H9 (cell line): ENCODE data around the gene PCARE. TPM values are rescaled to one million over a fixed set of nuclear protein-coding genes. Genes with fewer than 3 reads are reported as not detected.

ENCODE experiments used
- DNase-seq: peaks from one replicate; pipeline ENCODE4 v3.0.0-alpha.2; 2017
- H2AFZ ChIP-seq: one replicate; pipeline ENCODE4 v1.6.1; 2013; ENCODE audit warnings: mild to moderate bottlenecking, low read length, control low read depth, moderate library complexity
- H2AK5ac ChIP-seq: 2 replicates; pipeline ENCODE4 v1.6.1; 2013; ENCODE audit warnings: low read length, control low read depth, mixed read lengths; ENCODE audit not compliant: insufficient read length
- H2BK120ac ChIP-seq: one replicate; pipeline ENCODE4 v1.6.1; 2013; ENCODE audit warnings: low read depth, mild to moderate bottlenecking, low read length, control low read depth, inconsistent platforms; ENCODE audit not compliant: poor library complexity, severe bottlenecking
- H2BK12ac ChIP-seq: 2 replicates; pipeline ENCODE4 v1.6.1; 2013; ENCODE audit warnings: low read length, control low read depth, mixed read lengths, low read depth; ENCODE audit not compliant: insufficient read length
- H2BK15ac ChIP-seq: 2 replicates; pipeline ENCODE4 v1.6.1; 2013; ENCODE audit warnings: low read depth, low read length, control low read depth
- H2BK20ac ChIP-seq: one replicate; pipeline ENCODE4 v1.6.1; 2013; ENCODE audit warnings: low read depth, mild to moderate bottlenecking, low read length, control low read depth, inconsistent platforms; ENCODE audit not compliant: poor library complexity, severe bottlenecking
- H2BK5ac ChIP-seq: 2 replicates; pipeline ENCODE4 v1.6.1; 2013; ENCODE audit warnings: low read length, control low read depth, mixed read lengths; ENCODE audit not compliant: insufficient read length
- H3K14ac ChIP-seq: 2 replicates; pipeline ENCODE4 v1.6.1; 2013; ENCODE audit warnings: low read length, control low read depth; ENCODE audit not compliant: insufficient read depth
- H3K18ac ChIP-seq: 2 replicates; pipeline ENCODE4 v1.6.1; 2013; ENCODE audit warnings: low read depth, mild to moderate bottlenecking, mixed read lengths, low read length, control low read depth; ENCODE audit not compliant: insufficient read length
- H3K23ac ChIP-seq: 2 replicates; pipeline ENCODE4 v1.6.1; 2013; ENCODE audit warnings: low read length, control low read depth, mixed read lengths, low read depth; ENCODE audit not compliant: insufficient read length
- H3K23me2 ChIP-seq: 2 replicates; pipeline ENCODE4 v1.6.1; 2013; ENCODE audit warnings: low read depth, mild to moderate bottlenecking, mixed read lengths, low read length, control low read depth; ENCODE audit not compliant: insufficient read length, poor library complexity, severe bottlenecking
- H3K27ac ChIP-seq: 2 replicates; pipeline ENCODE4 v1.5.1; 2013; ENCODE audit warnings: low read length, control low read depth, mixed read lengths, low read depth; ENCODE audit not compliant: insufficient read length
- H3K27me3 ChIP-seq: 2 replicates; pipeline ENCODE4 v1.6.1; 2013; ENCODE audit warnings: low read length, control low read depth, inconsistent platforms; ENCODE audit not compliant: insufficient read depth
- H3K4ac ChIP-seq: 2 replicates; pipeline ENCODE4 v1.6.1; 2013; ENCODE audit warnings: low read depth, mild to moderate bottlenecking, control low read depth, inconsistent platforms, low read length, moderate library complexity
- H3K4me1 ChIP-seq: 2 replicates; pipeline ENCODE4 v1.6.1; 2013; ENCODE audit warnings: low read length, control low read depth, inconsistent platforms; ENCODE audit not compliant: insufficient read depth
- H3K4me2 ChIP-seq: 2 replicates; pipeline ENCODE4 v1.6.1; 2013; ENCODE audit warnings: low read length, control low read depth, mixed read lengths; ENCODE audit not compliant: insufficient read length, insufficient read depth
- H3K56ac ChIP-seq: 2 replicates; pipeline ENCODE4 v1.6.1; 2013; ENCODE audit warnings: low read depth, mild to moderate bottlenecking, mixed read lengths, low read length, control low read depth; ENCODE audit not compliant: insufficient read length
- H3K79me1 ChIP-seq: 2 replicates; pipeline ENCODE4 v1.6.1; 2013; ENCODE audit warnings: low read depth, mild to moderate bottlenecking, moderate library complexity, low read length, control low read depth, inconsistent platforms; ENCODE audit not compliant: insufficient read depth, poor library complexity, severe bottlenecking
- H3K79me2 ChIP-seq: 2 replicates; pipeline ENCODE4 v1.6.1; 2013; ENCODE audit warnings: low read length, control low read depth, inconsistent platforms; ENCODE audit not compliant: insufficient read depth
- H3K9ac ChIP-seq: 2 replicates; pipeline ENCODE4 v1.6.1; 2013; ENCODE audit warnings: low read length, control low read depth, mixed read lengths; ENCODE audit not compliant: insufficient read length; ENCODE audit errors: extremely low read depth
- H3K9me3 ChIP-seq: one replicate; pipeline ENCODE4 v1.6.1; 2013; ENCODE audit warnings: low read depth, low read length, inconsistent platforms; ENCODE audit not compliant: control insufficient read depth
- H3T11ph ChIP-seq: one replicate; pipeline ENCODE4 v1.6.1; 2013; ENCODE audit warnings: mild to moderate bottlenecking, low read length, control low read depth, inconsistent platforms
- H4K20me1 ChIP-seq: one replicate; pipeline ENCODE4 v1.6.1; 2013; ENCODE audit not compliant: control insufficient read depth, insufficient read length, insufficient read depth
- H4K5ac ChIP-seq: 2 replicates; pipeline ENCODE4 v1.6.1; 2013; ENCODE audit warnings: low read depth, mild to moderate bottlenecking, mixed read lengths, low read length, control low read depth; ENCODE audit not compliant: insufficient read length
- H4K8ac ChIP-seq: replicated peaks from 2 replicates; pipeline ENCODE4 v1.6.1; 2013; ENCODE audit warnings: low read length, control low read depth, mixed read lengths, low read depth; ENCODE audit not compliant: insufficient read length
- H4K91ac ChIP-seq: 2 replicates; pipeline ENCODE4 v1.6.1; 2013; ENCODE audit warnings: low read depth, mild to moderate bottlenecking, moderate library complexity, mixed read lengths, low read length, control low read depth; ENCODE audit not compliant: insufficient read length
- H3K27ac Mint-ChIP-seq, 3 experiments: 2 replicates in 2 of 3; 3 replicates in 1 of 3; pipeline ENCODE4 v1.8.0; 2020 to 2021; ENCODE audit warnings: mixed read lengths in 3 of 3, mild to moderate bottlenecking in 1 of 3, moderate library complexity in 1 of 3
- H3K27me3 Mint-ChIP-seq: 2 replicates; pipeline ENCODE4 v1.8.0; 2021; ENCODE audit warnings: low read depth, mild to moderate bottlenecking, moderate library complexity, mixed read lengths
- H3K36me3 Mint-ChIP-seq, 3 experiments: 2 replicates in 2 of 3; 3 replicates in 1 of 3; pipeline ENCODE4 v1.8.0; 2020 to 2021; ENCODE audit warnings: low read depth in 3 of 3, mixed read lengths in 3 of 3; ENCODE audit not compliant: insufficient read depth in 1 of 3
- H3K4me1 Mint-ChIP-seq, 2 experiments: 2 replicates each; pipeline ENCODE4 v1.8.0; 2020; ENCODE audit warnings: mixed read lengths in 2 of 2
- H3K4me3 Mint-ChIP-seq, 2 experiments: 2 replicates in 1 of 2; 3 replicates in 1 of 2; pipeline ENCODE4 v1.8.0; 2020 to 2021; ENCODE audit warnings: mild to moderate bottlenecking in 2 of 2, mixed read lengths in 2 of 2, moderate library complexity in 1 of 2
- H3K9me3 Mint-ChIP-seq, 2 experiments: 2 replicates in 1 of 2; 3 replicates in 1 of 2; pipeline ENCODE4 v1.8.0; 2020; ENCODE audit warnings: mild to moderate bottlenecking in 2 of 2, mixed read lengths in 2 of 2, moderate library complexity in 1 of 2
- WGBS: extraction: QIAGEN DNeasy Blood & Tissue Kit; methylation state at CpG from one replicate; pipeline ENCODE4 v1.1.7; 2013; ENCODE audit warnings: missing lambda C conversion rate, low lambda C conversion rate, mixed read lengths; ENCODE audit not compliant: insufficient read length; ENCODE audit errors: extremely low coverage; 5-methylcytosine and 5-hydroxymethylcytosine counted together
- total RNA-seq: library from RNA; stranded (reverse); gene quantifications from 2 replicates; pipeline ENCODE4 v1.2.1, GENCODE V29; 2021
- TF ChIP-seq, protein P1 (sequence below): fragments of 200-600 bp; sonication (generic); conservative IDR thresholded peaks from 3 replicates; pipeline ENCODE4 v1.8.0; 2021; ENCODE audit warnings: antibody characterized with exemption, mild to moderate bottlenecking

The PCARE gene
- total RNA-seq, 1 experiment from 2014 or later, result not detected

DNA sequence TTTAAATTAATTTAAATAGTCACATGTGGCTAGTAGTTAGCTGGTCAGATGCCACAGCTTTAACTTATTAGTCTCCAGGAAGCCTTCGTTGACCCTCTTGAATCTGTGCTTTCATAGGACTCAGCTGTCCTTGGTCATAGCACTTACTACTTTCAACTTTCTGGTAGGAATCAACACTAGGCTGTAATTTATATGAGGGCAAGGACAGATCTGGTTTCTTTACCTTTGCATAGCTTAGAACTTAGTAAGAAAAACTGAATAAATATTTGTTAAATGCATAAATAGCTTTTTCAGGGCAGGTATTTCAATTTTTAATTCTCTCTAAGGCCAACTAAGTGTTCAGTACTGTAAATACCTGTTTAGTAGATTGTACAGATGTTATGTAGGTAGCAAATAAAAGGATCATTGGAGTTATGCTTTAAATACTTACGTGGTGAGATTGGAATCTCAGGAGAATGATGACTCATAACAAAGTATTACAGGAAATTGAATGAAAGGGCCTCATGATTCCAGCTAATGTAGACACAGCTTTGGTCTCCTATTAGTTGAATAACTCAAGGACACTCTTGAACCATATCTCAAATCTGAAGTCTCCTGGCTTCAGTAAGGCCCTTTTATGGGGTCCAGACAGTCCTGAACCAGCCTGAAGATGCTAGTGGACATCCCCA lies 43.4 kb upstream of the PCARE start:
- H3K9ac ChIP-seq, result no peak overlapping the region
- H3K79me2 ChIP-seq, result no peaks in the 10 kb centered on the region
- no peak overlapping the region for H3K14ac ChIP-seq
- H2BK15ac ChIP-seq, result no peak overlapping the region
- DNase-seq, result no peak
- H3K36me3 Mint-ChIP-seq, result no peaks in the 10 kb centered on the region
- no peak overlapping the region for H3K18ac ChIP-seq
- H3K4me3 Mint-ChIP-seq, result no peak overlapping the region
- H3K4me1 Mint-ChIP-seq, result peaks cover 3 to 9% of the 10 kb centered on the region in 2 experiments
- no peaks in the 10 kb centered on the region for H3K4me1 ChIP-seq
- H4K5ac ChIP-seq, result no peak overlapping the region
- no peak overlapping the region for H2BK5ac ChIP-seq
- no peak overlapping the region for H4K91ac ChIP-seq
- H2AK5ac ChIP-seq, result no peak overlapping the region
- H3K4ac ChIP-seq, result no peak overlapping the region
- TF ChIP-seq, protein P1, sequence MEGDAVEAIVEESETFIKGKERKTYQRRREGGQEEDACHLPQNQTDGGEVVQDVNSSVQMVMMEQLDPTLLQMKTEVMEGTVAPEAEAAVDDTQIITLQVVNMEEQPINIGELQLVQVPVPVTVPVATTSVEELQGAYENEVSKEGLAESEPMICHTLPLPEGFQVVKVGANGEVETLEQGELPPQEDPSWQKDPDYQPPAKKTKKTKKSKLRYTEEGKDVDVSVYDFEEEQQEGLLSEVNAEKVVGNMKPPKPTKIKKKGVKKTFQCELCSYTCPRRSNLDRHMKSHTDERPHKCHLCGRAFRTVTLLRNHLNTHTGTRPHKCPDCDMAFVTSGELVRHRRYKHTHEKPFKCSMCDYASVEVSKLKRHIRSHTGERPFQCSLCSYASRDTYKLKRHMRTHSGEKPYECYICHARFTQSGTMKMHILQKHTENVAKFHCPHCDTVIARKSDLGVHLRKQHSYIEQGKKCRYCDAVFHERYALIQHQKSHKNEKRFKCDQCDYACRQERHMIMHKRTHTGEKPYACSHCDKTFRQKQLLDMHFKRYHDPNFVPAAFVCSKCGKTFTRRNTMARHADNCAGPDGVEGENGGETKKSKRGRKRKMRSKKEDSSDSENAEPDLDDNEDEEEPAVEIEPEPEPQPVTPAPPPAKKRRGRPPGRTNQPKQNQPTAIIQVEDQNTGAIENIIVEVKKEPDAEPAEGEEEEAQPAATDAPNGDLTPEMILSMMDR, result no peak
- H2AFZ ChIP-seq, result no peak overlapping the region
- H3K27me3 ChIP-seq, result peaks cover 31% of the 10 kb centered on the region; the same call in 1 of the 2 replicates
- H3K27me3 Mint-ChIP-seq, result peaks cover 70% of the 10 kb centered on the region
- no peak overlapping the region for H3K27ac ChIP-seq
- no peaks in the 10 kb centered on the region; a peak in 1 of 5 replicates for H3K9me3 Mint-ChIP-seq
- H3K4me2 ChIP-seq, result no peak overlapping the region
- H2BK12ac ChIP-seq, result no peak overlapping the region
- H3K9me3 ChIP-seq, result no peaks in the 10 kb centered on the region
- H3K27ac Mint-ChIP-seq, result no peak overlapping the region
- no peak overlapping the region for H3T11ph ChIP-seq
- no peak overlapping the region for H3K56ac ChIP-seq
- H2BK20ac ChIP-seq, result no peak overlapping the region
- no peak overlapping the region for H2BK120ac ChIP-seq
- H3K23me2 ChIP-seq, result peaks cover 4% of the 10 kb centered on the region
- no peaks in the 10 kb centered on the region for H4K20me1 ChIP-seq
- WGBS, result no CpG with 5 or more reads among the region's 2 CpGs
- no peaks in the 10 kb centered on the region for H3K79me1 ChIP-seq
- no peak overlapping the region for H3K23ac ChIP-seq
- H4K8ac ChIP-seq, result no peak overlapping the region
